Measurements from ENCODE around the gene CARD10.
A peak's percentile ranks its signal among the peaks of the same experiment; 100 is the strongest.

Gene CARD10

DNA sequence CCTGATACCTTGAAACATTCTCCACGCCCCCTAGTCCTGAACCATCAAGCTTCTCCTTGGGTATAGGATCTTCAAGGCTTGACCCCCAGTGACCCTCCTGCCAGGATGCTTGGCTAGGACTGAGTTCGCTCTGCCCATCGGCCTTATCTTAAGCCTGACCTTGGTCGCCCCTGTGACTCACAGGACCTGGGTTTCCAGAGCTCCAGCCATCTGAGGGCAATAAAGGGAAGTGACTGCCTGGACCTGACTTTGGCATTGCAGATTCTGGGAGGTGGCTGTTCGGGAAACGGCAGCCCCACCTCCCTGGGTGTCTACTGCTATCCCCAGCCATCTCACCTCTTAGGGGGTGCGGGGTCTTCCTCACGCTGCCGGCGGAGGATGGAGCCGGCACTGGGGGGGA lies 15.4 kb downstream of the CARD10 start:
- no peak for DNase-seq (ENCODE audit: low read depth)

DNA sequence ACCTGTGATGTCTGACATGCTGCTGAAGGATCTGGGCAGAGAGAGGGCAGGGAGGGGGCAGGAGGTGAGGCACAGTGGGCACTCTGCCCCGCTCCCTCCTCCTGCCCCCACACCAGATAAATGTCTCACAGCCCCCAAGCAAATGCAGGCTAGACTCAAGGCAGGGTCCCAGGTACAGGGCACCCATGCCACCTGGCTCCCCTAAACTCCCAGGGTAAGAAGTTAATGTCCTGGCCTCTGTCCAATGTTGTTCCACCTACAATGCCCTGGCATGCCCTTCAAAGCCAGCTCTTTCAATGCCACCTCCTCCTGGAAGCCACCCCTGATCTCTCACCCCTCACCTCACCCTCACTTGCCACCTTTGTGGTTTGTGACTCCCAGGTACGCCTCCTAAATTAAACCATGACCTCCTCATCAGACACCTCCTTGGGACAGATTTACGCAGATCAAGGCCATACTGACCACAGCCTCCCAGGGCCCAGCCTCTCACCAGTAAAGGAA lies 16.0 kb downstream of the CARD10 start:
- no peak for DNase-seq (ENCODE audit: low read depth)

GRCh38 chr22:37502342-37503182 lies 16.7 kb downstream of the CARD10 start:
- DNase-seq (ENCODE audit: low read depth), result no peak

DNA sequence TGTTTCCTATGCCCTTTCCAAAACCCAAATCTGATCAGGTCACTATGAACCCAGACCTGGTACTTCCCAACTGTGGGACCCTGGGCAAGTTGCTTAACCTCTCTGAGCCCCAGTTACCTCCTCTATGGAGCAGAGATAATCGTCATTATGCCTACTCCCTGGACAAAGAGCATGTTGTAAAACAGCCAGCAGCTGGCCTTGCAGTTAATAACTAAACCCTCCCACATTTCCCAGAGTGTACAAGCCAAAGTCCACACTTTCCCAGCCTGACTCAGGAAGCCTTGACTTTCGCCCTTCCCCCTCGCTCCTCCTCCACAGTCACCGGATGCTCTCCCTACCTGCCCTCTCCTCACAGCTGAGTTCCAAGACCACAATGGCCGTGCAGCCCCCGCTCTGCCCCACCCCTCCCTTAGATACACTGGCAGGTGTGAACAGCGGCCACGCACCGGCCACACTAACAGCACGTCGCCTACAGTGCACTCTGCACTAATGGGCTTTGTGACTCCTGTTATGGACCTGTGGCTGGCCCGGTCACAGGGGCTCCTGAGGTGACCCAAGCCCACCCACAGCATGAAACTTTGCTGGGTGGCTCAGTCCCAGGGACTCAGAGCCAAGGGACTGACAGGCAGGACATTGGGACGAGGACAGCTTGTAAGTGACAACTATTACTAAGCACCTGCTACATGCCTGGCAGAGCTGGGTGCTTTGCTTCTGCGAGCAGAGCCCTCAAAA lies 17.4 kb downstream of the CARD10 start:
- DNase-seq (ENCODE audit: low read depth), result peak; percentile 69

DNA sequence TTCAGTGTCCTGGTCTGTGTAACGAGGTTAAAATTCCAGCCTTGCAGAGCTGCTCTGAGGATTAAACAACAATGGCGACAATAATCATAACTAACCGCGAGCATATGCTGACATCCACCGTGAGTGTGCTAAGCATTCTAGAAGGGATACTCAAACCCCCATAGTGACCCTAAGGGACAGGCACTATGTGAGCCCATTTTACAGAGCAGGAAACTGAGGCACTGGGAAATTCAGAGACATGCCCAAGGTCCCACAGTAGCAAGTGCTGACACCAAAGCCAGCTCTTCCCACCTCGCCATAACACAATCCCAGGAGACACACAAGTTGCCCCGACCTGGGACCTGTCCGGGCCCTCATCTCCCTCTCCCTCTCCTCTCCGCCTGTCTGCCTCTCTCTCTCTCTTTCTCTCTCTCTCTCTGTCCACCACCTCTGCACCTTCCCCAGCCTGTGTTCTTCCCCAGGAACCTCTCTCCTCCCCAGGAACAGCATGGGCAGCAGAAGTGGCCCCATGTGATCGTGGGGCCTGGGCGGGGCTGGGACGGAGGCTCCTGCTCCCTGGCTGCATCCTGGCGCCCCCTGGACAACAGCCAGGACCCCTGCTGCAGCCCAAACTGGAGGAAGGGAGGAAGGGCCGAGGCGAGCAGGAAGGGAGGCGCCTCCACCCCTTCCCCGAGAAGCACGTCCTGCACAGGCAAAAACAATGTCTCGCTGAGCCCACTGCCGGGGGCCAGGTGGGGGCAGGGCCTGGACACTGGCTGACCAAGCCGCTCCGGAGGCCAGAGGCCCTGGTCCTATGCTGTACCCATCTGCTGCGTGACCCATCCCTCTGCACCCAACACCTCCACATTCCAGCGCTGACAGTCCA lies 18.2 kb downstream of the CARD10 start:
- DNase-seq (ENCODE audit: low read depth), result no peak

- DNase-seq (ENCODE audit: low read depth), result no peak
Observed at GRCh38 chr22:37499789-37500540, 19.2 kb downstream of the CARD10 start.

GRCh38 chr22:37499027-37499707 lies 20.0 kb downstream of the CARD10 start:
- DNase-seq (ENCODE audit: low read depth), result no peak

DNA sequence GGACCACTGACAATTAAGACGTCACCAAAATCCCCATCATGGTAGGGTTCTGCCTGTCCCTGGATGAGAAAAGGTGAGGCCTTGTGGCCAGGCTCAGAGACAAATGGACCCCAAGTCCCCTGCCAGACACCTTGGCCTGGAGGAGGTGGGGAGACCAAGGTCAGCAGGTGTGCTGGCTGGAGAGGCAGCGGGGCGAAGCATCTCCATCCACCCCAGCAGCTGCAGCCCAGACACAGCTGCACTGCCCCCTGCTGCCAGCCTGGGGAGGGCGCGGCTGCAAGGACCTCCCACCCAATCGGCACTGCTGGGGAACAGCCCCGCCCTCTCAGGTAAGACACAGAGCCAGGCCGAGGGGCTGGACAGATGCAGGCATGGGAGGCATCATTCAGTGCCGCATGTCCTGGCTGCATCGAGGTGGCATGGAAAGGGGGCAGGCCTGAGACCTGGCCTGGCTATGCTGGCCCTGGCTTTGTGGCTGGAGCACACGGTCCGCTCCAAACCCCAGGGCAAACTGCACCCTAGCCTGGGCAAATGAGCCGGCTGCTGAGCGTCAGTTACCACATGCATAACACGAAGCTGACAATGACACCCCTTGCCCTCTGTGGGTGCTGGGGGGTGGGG lies 20.8 kb downstream of the CARD10 start:
- DNase-seq (ENCODE audit: low read depth), result no peak

DNA sequence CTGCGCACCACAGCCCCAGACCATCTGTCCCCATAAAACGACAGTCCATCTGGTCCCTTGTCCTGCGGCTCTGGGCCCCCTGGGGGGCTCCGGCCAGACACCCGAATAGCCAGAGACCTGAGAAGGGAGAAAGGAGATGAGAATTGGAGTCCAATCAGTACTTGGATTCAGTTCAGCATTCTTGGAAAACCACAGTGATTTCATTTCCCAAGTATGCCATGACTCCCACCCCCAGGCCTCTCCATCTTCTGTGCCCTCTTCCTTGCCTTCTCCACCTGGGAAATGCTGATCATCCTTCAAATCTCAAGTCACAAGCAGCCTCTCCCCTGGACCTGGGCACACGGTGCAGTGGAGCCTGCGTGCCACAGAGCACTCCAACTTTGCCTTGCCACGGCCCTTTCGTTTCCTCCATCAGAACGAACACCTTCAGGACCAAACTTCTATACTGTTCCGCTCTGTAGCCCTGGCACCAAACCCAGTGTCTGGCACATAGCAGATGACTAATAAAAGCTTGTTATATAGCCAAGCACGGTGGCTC lies 22.1 kb downstream of the CARD10 start:
- peak; percentile 73 for DNase-seq (ENCODE audit: low read depth)

DNA sequence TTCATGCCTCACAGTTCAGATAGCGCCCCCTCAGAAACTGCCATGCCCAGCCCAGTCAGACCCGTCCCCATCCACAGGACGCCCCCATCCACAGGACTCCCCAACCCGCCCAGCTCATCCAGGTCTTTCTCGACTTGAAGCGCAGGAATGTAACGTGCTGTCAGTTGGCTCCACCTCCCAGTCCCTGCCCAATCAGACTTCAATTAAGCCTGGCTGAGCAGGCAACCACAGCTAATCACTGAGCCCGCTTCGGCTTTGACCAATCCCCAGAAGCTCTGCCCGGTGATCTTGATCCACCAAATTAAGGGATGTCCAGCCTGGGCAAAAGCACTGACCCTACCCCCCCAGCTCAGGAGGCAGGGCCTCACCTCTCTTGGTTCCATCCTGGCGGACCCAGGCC lies 22.6 kb downstream of the CARD10 start:
- peak; percentile 15 for DNase-seq (ENCODE audit: low read depth)

DNA sequence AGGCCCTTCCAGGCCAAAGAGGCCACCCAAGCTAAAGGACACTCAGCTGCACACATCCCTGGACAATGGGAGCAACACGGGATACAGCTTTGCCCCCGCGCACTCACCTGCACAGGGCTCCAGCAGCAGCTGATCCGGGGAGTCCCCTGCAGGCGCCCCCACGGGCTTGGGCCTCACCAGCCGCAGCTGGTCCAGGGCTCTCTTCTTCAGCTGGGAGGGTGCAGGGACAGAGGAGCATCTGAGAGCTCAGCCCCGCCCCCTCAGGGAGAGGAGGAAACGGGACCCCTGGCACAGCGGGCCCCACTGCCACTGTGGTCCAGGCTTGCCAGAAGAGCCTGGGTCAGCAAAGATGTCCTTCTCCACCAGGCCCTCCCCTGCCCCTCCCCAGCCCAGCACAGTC lies 25.2 kb downstream of the CARD10 start:
- DNase-seq (ENCODE audit: low read depth), result no peak

DNA sequence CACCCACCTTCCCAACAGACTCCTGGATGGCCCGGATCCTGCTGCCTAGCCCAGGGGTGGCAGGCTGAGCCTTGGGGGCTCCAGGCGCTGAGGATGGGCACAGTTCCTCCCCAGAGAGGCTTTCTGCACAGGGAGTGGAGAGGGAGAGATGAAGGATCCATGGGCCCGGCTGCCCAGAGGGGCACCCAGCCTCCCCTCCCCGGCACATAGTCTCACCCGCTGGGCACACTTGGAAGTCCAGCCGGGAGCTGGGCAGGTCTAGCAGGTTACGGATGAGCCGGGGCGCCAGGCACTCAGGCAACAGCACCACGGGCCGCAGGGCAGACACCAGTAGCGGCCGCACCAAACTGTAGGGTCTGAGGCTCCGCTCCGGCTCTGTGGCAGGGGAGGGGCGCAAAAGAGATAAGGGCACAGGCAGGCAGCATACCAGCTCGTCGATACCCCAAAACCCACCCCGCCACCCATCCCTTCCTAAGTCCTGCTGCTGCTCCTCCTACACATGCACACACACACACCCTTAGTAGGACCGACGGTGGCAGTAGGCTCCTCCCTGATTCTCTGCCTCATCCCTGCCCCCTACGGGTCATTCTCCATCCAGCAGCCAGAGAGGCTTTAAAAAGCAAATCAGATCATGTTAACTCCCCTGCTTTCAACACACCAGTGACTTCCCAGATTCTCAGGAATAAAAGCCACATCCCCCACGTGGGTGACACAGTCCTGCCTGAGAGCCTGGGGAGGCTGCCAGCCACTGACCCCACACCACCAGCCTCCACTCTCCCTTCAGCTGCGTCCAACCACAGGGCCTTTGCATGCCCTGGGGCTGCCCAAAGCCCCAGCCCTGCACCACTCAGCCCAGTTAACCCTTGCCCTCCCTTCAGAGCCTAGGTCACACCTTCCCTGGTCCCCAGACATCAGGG lies 26.5 kb downstream of the CARD10 start:
- DNase-seq (ENCODE audit: low read depth), result peak; percentile 25

DNA sequence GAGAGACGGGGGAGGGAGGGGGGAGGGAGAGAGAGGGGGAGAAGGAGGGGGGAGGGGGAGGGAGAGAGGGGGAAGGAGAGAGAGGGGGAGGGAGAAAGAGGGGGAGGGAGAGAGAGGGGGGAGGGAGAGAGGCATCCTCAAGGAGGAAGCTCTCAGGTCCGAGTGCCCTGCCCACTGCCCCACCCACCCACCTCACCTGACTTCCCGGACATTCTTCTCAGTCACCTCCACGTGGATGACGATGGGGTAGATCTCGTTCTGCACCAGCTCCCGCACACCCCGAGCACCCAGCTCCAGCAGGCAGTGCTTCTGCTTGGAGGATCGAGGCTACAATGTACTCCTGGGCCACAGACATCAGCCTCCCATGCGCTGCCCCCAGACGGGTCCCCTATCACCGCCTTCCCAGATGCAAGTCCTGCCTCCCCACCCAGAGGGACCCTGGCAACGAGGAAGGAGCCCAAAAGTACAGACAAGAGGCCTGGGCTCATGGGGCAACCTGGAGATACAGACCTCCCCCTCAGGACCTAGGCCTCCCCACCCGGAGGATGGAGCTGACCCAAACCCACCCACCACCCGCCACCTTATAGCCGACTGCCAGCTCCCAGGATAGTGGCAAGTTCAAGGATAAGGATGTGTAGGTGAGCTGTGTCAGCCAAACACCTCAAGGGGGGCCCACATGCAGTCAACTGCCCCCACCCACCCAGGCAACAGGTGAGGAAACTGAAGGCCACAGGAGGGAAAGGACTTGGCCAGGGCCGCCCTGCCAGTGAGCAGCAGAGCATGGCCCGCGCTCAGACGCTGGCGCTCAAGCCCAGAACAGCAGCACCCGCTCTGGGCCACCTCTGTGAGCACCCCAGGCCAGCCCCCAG lies 27.4 kb downstream of the CARD10 start:
- no peak for DNase-seq (ENCODE audit: low read depth)

DNA sequence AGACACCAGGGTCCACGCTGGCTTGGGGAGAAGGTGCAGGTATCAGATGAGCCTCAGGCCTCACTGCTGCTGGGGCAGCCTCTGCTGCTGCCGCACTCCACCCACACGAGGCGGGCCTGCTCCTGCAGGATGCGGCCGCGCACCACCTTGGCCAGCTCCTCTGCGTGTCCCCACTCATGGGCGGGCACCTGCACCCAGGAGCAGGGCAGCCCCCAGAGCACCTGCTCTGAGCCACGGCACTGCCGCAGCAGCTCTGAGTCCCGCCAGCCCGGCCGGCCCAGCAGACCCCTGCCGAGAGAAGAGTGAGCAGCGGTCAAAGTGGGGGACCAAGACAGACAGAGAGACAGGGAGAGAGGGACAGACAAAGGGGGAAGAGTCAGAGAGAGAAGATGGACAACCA lies 28.1 kb downstream of the CARD10 start:
- no peak for DNase-seq (ENCODE audit: low read depth)

GRCh38 chr22:37489983-37490382 lies 29.2 kb downstream of the CARD10 start:
- DNase-seq (ENCODE audit: low read depth), result no peak

DNA sequence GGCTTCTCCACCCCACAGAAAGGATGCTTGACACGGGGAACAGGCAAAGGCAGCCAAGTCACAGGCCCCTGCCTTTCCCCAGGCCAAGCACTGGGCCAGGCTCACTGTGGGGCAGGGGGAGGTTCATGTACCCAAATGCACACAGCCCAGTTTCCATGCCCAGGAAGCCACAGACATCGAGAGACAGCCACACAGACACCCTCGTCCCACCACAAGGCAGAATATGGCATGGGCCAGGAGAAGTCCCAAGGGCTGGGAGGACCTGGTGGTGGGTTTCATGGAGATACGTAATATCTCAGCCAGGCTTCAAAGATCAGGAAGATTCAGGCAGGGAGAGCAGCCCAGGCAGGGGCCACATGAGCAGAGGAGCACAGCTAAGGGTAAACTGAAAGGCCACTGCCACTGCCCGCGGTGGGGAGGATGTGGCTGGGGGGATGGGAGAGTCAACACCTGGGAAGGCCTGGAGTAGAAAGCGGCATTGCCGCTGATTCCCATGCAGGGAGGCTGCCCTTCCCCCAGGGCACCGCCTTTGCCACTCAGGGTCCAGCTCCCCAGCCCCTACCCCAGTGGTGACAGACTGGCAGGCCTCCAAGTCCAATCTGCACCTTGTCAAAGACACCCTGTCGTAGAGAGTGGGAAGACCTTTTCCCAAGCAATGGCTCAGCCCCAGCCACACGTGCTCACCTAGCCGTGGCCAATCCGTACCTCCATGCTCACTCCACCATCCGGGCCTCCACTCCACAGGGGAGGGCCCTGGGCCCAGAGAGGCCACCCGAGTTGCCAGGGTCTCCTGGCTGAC lies 30.7 kb downstream of the CARD10 start:
- DNase-seq (ENCODE audit: low read depth), result no peak

GRCh38 chr22:37487571-37487970 lies 31.6 kb downstream of the CARD10 start:
- no peak for DNase-seq (ENCODE audit: low read depth)
